ENCODE data around the gene URAD.
"Not testable (repeated sequence)": the region's sequence is repeated elsewhere in the genome, so short reads cannot be mapped to it uniquely, and the experiment has no call there.

The URAD gene

GRCh38 chr13:28033894-28034655, 45.6 kb upstream of the URAD start:
- Histone ChIP-seq H3K79me2 (ENCODE audit: low read length) (no peaks in the 10 kb centered on the region), H3K4me3 (ENCODE audit: low read length) (no peak overlapping the region), H3K36me3 (replicated peaks; ENCODE audit: insufficient read depth, low read length) (no peaks in the 10 kb centered on the region), H3K4me1 (ENCODE audit: low read length) (no peaks in the 10 kb centered on the region), H3K27ac (ENCODE audit: low read length) (no peak overlapping the region), H3K4me2 (ENCODE audit: low read depth, low read length) (no peak overlapping the region), H3K9me2 (replicated peaks; ENCODE audit: insufficient read depth, low read length) (no peaks in the 10 kb centered on the region), H4K20me1 (ENCODE audit: insufficient read depth, low read length) (no peaks in the 10 kb centered on the region), H3K27me3 (replicated peaks; ENCODE audit: insufficient read depth, low read length) (no peaks in the 10 kb centered on the region), H3F3A (ENCODE audit: insufficient read depth, low read length) (no peaks in the 10 kb centered on the region), H3K9ac (ENCODE audit: low read length) (no peak overlapping the region), H2AFZ (ENCODE audit: low read length) (no peak overlapping the region), H3K9me3 (replicated peaks; ENCODE audit: insufficient read depth, low read length) (no peaks in the 10 kb centered on the region)
- no peak for TF ChIP-seq EZH2phosphoT487 (IDR thresholded peaks at IDR 0.05; ENCODE audit: low read length)
- no peak for TF ChIP-seq CTCF (IDR thresholded peaks at IDR 0.05; ENCODE audit: low read length)
- DNase-seq, result no peak

GRCh38 chr13:28032438-28032837, 43.9 kb upstream of the URAD start:
- H3K36me3 ChIP-seq (replicated peaks; ENCODE audit: insufficient read depth, low read length); DNase-seq; H3F3A ChIP-seq (ENCODE audit: insufficient read depth, low read length); H3K27me3 ChIP-seq (replicated peaks; ENCODE audit: insufficient read depth, low read length); H3K4me3 ChIP-seq (ENCODE audit: low read length); H3K9me3 ChIP-seq (replicated peaks; ENCODE audit: insufficient read depth, low read length); H3K9ac ChIP-seq (ENCODE audit: low read length); H3K4me2 ChIP-seq (ENCODE audit: low read depth, low read length); H3K4me1 ChIP-seq (ENCODE audit: low read length); H3K79me2 ChIP-seq (ENCODE audit: low read length); H4K20me1 ChIP-seq (ENCODE audit: insufficient read depth, low read length); H3K9me2 ChIP-seq (replicated peaks; ENCODE audit: insufficient read depth, low read length); H3K27ac ChIP-seq (ENCODE audit: low read length); H2AFZ ChIP-seq (ENCODE audit: low read length): not testable (repeated sequence)

GRCh38 chr13:28031896-28032288, 43.4 kb upstream of the URAD start:
- H3K9ac ChIP-seq (ENCODE audit: low read length), result no peak overlapping the region
- H3K79me2 ChIP-seq (ENCODE audit: low read length), result no peaks in the 10 kb centered on the region
- no peak overlapping the region for H2AFZ ChIP-seq (ENCODE audit: low read length)
- no peaks in the 10 kb centered on the region for H3K9me3 ChIP-seq (replicated peaks; ENCODE audit: insufficient read depth, low read length)
- no peak overlapping the region for H3K27ac ChIP-seq (ENCODE audit: low read length)
- H3K4me3 ChIP-seq (ENCODE audit: low read length), result no peak overlapping the region
- no peaks in the 10 kb centered on the region for H3K9me2 ChIP-seq (replicated peaks; ENCODE audit: insufficient read depth, low read length)
- H3K4me2 ChIP-seq (ENCODE audit: low read depth, low read length), result no peak overlapping the region
- H3K4me1 ChIP-seq (ENCODE audit: low read length), result no peaks in the 10 kb centered on the region
- no peaks in the 10 kb centered on the region for H3K27me3 ChIP-seq (replicated peaks; ENCODE audit: insufficient read depth, low read length)
- no peak for DNase-seq
- no peaks in the 10 kb centered on the region for H3K36me3 ChIP-seq (replicated peaks; ENCODE audit: insufficient read depth, low read length)
- TF ChIP-seq CTCF (IDR thresholded peaks at IDR 0.05; ENCODE audit: low read length) (no peak), EZH2 (optimal IDR thresholded peaks at IDR 0.05; ENCODE audit: low read depth, low read length) (no peak), EZH2phosphoT487 (IDR thresholded peaks at IDR 0.05; ENCODE audit: low read length) (no peak)
- no peaks in the 10 kb centered on the region for H4K20me1 ChIP-seq (ENCODE audit: insufficient read depth, low read length)
- no peaks in the 10 kb centered on the region for H3F3A ChIP-seq (ENCODE audit: insufficient read depth, low read length)

DNA sequence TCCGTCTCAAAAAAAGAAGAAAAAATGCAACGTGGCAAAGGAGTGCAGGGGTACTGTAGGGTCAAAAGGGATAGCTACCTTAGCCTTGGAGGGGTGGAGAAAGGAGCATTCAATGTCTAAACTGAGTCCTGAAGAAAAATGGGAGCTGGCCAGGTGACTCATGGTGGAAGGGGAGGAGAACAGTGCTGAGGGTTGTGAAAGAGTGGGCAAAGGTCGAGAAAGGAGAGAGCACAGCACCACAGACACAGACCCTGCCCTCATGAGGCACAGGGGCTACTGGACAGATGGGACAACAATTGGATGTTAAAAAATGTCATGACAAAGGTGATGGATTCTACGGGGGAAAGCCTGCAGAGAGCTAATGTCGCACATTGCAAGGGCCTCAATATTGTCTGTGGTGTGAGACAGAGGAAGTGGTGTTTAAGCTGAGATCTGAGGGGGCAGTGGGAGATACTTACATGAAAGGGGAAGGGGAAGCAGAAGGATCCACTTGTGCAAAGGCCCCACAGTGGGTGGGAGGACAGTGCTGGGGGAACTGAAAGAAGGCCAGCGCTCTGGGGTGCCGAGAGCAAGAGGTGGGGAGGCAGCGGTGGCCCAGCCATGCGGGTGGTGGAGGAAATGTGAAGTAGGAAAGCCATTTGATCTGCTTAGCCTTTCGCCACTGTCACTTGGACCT, 42.9 kb upstream of the URAD start:
- no peaks in the 10 kb centered on the region for H3K4me1 ChIP-seq (ENCODE audit: low read length)
- no peaks in the 10 kb centered on the region for H3K36me3 ChIP-seq (replicated peaks; ENCODE audit: insufficient read depth, low read length)
- H3K9me2 ChIP-seq (replicated peaks; ENCODE audit: insufficient read depth, low read length), result no peaks in the 10 kb centered on the region
- TF ChIP-seq EZH2phosphoT487 (IDR thresholded peaks at IDR 0.05; ENCODE audit: low read length), result no peak
- TF ChIP-seq CTCF (IDR thresholded peaks at IDR 0.05; ENCODE audit: low read length), result no peak
- no peak for TF ChIP-seq EZH2 (optimal IDR thresholded peaks at IDR 0.05; ENCODE audit: low read depth, low read length)
- H3K9me3 ChIP-seq (replicated peaks; ENCODE audit: insufficient read depth, low read length), result no peaks in the 10 kb centered on the region
- H4K20me1 ChIP-seq (ENCODE audit: insufficient read depth, low read length), result no peaks in the 10 kb centered on the region
- no peak overlapping the region for H3K4me3 ChIP-seq (ENCODE audit: low read length)
- H3K4me2 ChIP-seq (ENCODE audit: low read depth, low read length), result no peak overlapping the region
- no peak overlapping the region for H3K27ac ChIP-seq (ENCODE audit: low read length)
- H2AFZ ChIP-seq (ENCODE audit: low read length), result no peak overlapping the region
- no peak for DNase-seq
- no peaks in the 10 kb centered on the region for H3K27me3 ChIP-seq (replicated peaks; ENCODE audit: insufficient read depth, low read length)
- H3F3A ChIP-seq (ENCODE audit: insufficient read depth, low read length), result no peaks in the 10 kb centered on the region
- H3K9ac ChIP-seq (ENCODE audit: low read length), result no peak overlapping the region
- H3K79me2 ChIP-seq (ENCODE audit: low read length), result no peaks in the 10 kb centered on the region
